ENCODE measurements around the gene PTPRT. TPM values are rescaled to one million over a fixed set of nuclear protein-coding genes. Genes with fewer than 3 reads are reported as not detected.

Gene PTPRT
- total and polyA plus RNA-seq, 2 experiments from 2014 or later = not detected

GRCh38 chr20:43065299-43065698 is 124.4 kb downstream of the PTPRT start:
- no peak for TF ChIP-seq ZNF114 (CRISPR knock-in tag; IDR thresholded peaks at IDR 0.05)
- TF ChIP-seq ETS1 (IDR thresholded peaks at IDR 0.05) = no peak
- TF ChIP-seq STAT1 (IDR thresholded peaks at IDR 0.05; ENCODE audit: unreplicated experiment) = no peak
- no peak for TF ChIP-seq CREB1 (CRISPR knock-in tag; IDR thresholded peaks at IDR 0.05; ENCODE audit: low read depth)
- no peak for TF ChIP-seq ZNF331 (CRISPR knock-in tag; IDR thresholded peaks at IDR 0.05; ENCODE audit: low read depth)
- TF ChIP-seq REST (IDR thresholded peaks at IDR 0.05; ENCODE audit: unreplicated experiment) = no peak
- TF ChIP-seq NANOG (IDR thresholded peaks at IDR 0.05; ENCODE audit: borderline replicate concordance) = no peak
- TF ChIP-seq EZH2phosphoT487 (IDR thresholded peaks at IDR 0.05; ENCODE audit: unreplicated experiment) = no peak
- H3K4me3 Mint-ChIP-seq = no peak overlapping the region
- H3K9me2 ChIP-seq (ENCODE audit: insufficient read depth) = no peaks in the 10 kb centered on the region
- no peak overlapping the region for H3K27ac Mint-ChIP-seq
- peaks cover 95% of the 10 kb centered on the region for H3K9me3 Mint-ChIP-seq
- H3K27me3 ChIP-seq (ENCODE audit: insufficient read depth) = no peaks in the 10 kb centered on the region
- H3K4me1 Mint-ChIP-seq = no peaks in the 10 kb centered on the region; the same call in 2 of the 3 replicates
- H3K79me2 ChIP-seq (replicated peaks; ENCODE audit: insufficient read depth) = no peaks in the 10 kb centered on the region
- no peak overlapping the region for H2AFZ ChIP-seq
- no peak overlapping the region for H3K4me2 ChIP-seq
- H3K36me3 ChIP-seq (ENCODE audit: insufficient read depth) = peaks cover 6% of the 10 kb centered on the region; the same call in 1 of the 2 replicates
- peaks cover 34% of the 10 kb centered on the region for H3K36me3 Mint-ChIP-seq (ENCODE audit: low read depth)
- DNase-seq (ENCODE audit: low spot score) = no peak
- H3K4me3 ChIP-seq = no peak overlapping the region
- H3K4me1 ChIP-seq (ENCODE audit: insufficient read depth) = no peaks in the 10 kb centered on the region
- ATAC-seq = no peak
- H3F3A ChIP-seq (replicated peaks; ENCODE audit: low read depth) = no peaks in the 10 kb centered on the region
- H3K27ac ChIP-seq (ENCODE audit: low read depth) = no peak overlapping the region
- peaks cover 7% of the 10 kb centered on the region for H3K27me3 Mint-ChIP-seq (ENCODE audit: insufficient read depth, low read depth, poor library complexity)
- no peaks in the 10 kb centered on the region for H4K20me1 ChIP-seq (replicated peaks; ENCODE audit: insufficient read depth)

DNA sequence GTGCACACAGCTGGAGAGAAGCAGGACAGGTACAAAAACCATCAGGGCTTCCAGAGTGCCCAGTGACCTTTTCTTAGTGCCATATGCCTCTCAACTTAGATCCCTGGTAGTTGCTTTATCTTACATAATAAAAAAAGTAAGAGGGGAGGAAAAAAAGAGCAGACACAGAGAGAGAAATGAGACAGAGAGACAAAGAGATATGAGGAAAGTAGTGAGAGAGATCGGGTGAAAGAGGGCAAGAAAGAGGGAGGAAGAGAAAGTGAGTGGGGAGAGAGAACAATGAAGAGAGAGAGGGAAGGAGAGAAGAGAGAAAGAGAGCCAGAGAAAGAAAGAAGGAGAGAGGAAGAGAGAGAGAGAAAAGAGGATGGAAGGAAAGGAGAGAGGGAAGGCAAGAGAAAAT is 131.6 kb downstream of the PTPRT start:
- Histone ChIP-seq H3K4me1 (ENCODE audit: insufficient read depth) (no peaks in the 10 kb centered on the region), H3F3A (replicated peaks; ENCODE audit: low read depth) (no peaks in the 10 kb centered on the region), H3K36me3 (ENCODE audit: insufficient read depth) (peaks cover 6% of the 10 kb centered on the region; the same call in 1 of the 2 replicates), H3K4me3 (no peak overlapping the region), H3K4me2 (no peak overlapping the region), H3K27ac (ENCODE audit: low read depth) (no peak overlapping the region), H3K79me2 (replicated peaks; ENCODE audit: insufficient read depth) (no peaks in the 10 kb centered on the region), H2AFZ (no peak overlapping the region), H3K9me2 (ENCODE audit: insufficient read depth) (no peaks in the 10 kb centered on the region), H4K20me1 (replicated peaks; ENCODE audit: insufficient read depth) (no peaks in the 10 kb centered on the region), H3K27me3 (ENCODE audit: insufficient read depth) (no peaks in the 10 kb centered on the region)
- no peak overlapping the region for H3K4me3 Mint-ChIP-seq
- H3K27ac Mint-ChIP-seq = no peak overlapping the region
- peaks cover 95% of the 10 kb centered on the region for H3K9me3 Mint-ChIP-seq
- ATAC-seq = no peak
- H3K36me3 Mint-ChIP-seq (ENCODE audit: low read depth) = peaks cover 25% of the 10 kb centered on the region; the same call in 2 of the 3 replicates
- peaks cover 2% of the 10 kb centered on the region for H3K27me3 Mint-ChIP-seq (ENCODE audit: insufficient read depth, low read depth, poor library complexity)
- TF ChIP-seq EZH2phosphoT487 (IDR thresholded peaks at IDR 0.05; ENCODE audit: unreplicated experiment) = no peak
- H3K4me1 Mint-ChIP-seq = no peaks in the 10 kb centered on the region
- no peak for DNase-seq (ENCODE audit: low spot score)
